ENCODE measurements around the gene ZBTB7C.
A peak's percentile ranks its signal among the peaks of the same experiment; 100 is the strongest.

The ZBTB7C gene

DNA sequence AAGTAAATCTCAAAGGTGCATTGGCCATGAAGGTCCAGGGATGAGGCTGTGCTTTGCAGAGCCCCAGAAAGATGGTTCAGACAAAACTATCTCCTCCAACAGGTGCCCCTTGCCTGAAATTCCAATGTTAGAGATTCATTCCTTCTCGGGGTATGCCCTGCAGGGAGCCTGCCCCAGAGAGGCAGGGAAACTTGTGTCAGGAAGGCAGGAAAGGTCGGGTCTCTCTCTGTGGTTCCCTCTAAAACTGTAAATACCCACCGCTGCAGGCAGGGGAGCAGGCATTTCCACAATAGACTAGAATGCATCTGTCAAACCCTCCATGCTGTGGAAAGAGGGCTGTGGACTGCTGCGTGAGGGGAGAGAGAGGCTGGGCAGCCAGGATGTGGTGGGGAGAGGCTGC is 271.0 kb downstream of the ZBTB7C start:
- H3K4me1 ChIP-seq (ENCODE audit: control insufficient read depth in 1 of 2, insufficient read depth in 2 of 2, low read length in 2 of 2), result peaks cover 41 to 62% of the 10 kb centered on the region in 2 donors
- H3K27ac ChIP-seq (ENCODE audit: low read depth, low read length), result peak overlapping the region; percentile 32
- peak overlapping the region; percentile 40 to 69 for H3K9ac ChIP-seq (ENCODE audit: low read depth in 1 of 2, low read length in 2 of 2)
- no peaks in the 10 kb centered on the region for H3K9me3 ChIP-seq (ENCODE audit: control insufficient read depth in 1 of 2, low read length in 2 of 2)
- H3K27me3 ChIP-seq (ENCODE audit: control insufficient read depth in 1 of 2, insufficient read depth in 2 of 2, low read length in 2 of 2), result peaks cover 6 to 12% of the 10 kb centered on the region in 2 donors
- H3K36me3 ChIP-seq (ENCODE audit: control insufficient read depth in 1 of 2, insufficient read depth in 2 of 2, low read length in 2 of 2), result no peaks in the 10 kb centered on the region
- no peak overlapping the region for H3K4me3 ChIP-seq (ENCODE audit: low read depth in 1 of 2, low read length in 2 of 2)

DNA sequence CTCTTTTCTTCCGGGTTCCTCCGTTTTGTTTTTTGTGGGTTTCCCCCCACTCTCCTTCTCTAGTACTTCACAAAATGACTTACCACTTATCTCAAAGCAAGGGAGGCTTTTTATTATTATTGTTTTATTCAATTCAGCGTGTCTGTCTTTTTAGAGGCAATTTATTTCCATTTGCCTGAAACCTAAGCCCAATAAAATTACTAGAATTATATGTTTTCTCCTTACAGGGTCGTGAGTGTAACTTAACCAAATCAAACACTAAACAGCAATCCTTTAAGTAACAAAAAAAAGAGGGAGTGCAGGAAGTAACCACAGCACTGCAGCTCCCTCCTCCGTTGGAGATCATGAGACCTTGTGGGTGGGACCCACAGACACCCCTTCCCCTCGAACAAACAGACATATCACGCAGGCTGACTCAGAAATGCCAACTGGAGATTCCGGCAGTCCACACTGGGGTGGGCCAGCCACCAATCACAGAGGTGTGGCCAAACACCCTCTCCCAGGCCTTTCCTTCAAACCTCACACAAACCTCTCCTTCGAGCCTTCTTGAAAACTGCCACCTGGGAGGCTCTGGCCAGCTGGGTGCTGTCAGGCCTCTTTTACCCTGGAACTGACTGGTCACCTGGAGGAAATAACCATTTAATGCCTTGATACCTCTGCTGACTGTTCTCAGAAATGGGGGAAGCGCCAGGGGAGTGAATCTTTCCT is 271.7 kb downstream of the ZBTB7C start:
- Histone ChIP-seq H3K9ac (ENCODE audit: low read depth in 1 of 2, low read length in 2 of 2) (peak overlapping the region; percentile 61 to 69), H3K27me3 (ENCODE audit: control insufficient read depth in 1 of 2, insufficient read depth in 2 of 2, low read length in 2 of 2) (peaks cover 6 to 12% of the 10 kb centered on the region in 2 donors), H3K4me3 (ENCODE audit: low read depth in 1 of 2, low read length in 2 of 2) (peak overlapping the region; percentile 65 to 67), H3K4me1 (ENCODE audit: control insufficient read depth in 1 of 2, insufficient read depth in 2 of 2, low read length in 2 of 2) (peaks cover 47 to 63% of the 10 kb centered on the region in 2 donors), H3K36me3 (ENCODE audit: control insufficient read depth in 1 of 2, insufficient read depth in 2 of 2, low read length in 2 of 2) (no peaks in the 10 kb centered on the region), H3K27ac (ENCODE audit: low read depth, low read length) (no peak overlapping the region), H3K9me3 (ENCODE audit: control insufficient read depth in 1 of 2, low read length in 2 of 2) (no peaks in the 10 kb centered on the region)

DNA sequence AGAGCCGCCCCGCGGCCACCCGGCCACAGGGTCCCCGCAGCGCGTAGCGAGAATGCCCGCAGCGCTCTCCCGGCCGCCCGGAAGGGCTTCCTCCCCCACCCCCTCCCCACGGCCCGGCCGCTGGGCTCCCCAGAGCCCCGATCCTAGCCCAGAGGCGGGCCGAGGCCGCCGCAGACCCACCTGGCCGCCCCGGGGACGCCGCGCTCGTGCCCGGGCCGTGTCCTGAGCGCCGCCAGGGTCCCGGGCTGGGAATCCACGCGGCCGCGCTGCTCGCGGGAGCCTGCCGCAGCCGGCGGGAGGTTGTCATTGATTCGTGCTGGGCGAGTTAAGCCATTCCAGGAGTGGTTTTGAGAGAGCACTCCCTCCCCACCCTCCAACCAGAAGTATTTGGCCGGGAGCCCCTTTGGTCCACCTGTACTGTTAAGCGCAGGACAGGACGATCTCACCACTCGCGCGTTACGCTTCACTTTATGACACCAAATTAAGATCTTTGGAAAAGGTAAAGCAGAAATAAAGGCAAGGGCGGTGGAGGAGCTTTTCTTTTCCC is 272.3 kb downstream of the ZBTB7C start:
- Histone ChIP-seq H3K27ac (ENCODE audit: low read depth, low read length) (no peak overlapping the region), H3K9ac (ENCODE audit: low read depth in 1 of 2, low read length in 2 of 2) (peak overlapping the region; percentile 61 to 69), H3K4me3 (ENCODE audit: low read depth in 1 of 2, low read length in 2 of 2) (peak overlapping the region; percentile 65 to 67), H3K27me3 (ENCODE audit: control insufficient read depth in 1 of 2, insufficient read depth in 2 of 2, low read length in 2 of 2) (peaks cover 6 to 12% of the 10 kb centered on the region in 2 donors), H3K9me3 (ENCODE audit: control insufficient read depth in 1 of 2, low read length in 2 of 2) (no peaks in the 10 kb centered on the region), H3K36me3 (ENCODE audit: control insufficient read depth in 1 of 2, insufficient read depth in 2 of 2, low read length in 2 of 2) (no peaks in the 10 kb centered on the region), H3K4me1 (ENCODE audit: control insufficient read depth in 1 of 2, insufficient read depth in 2 of 2, low read length in 2 of 2) (peaks cover 47 to 60% of the 10 kb centered on the region in 2 donors)

DNA sequence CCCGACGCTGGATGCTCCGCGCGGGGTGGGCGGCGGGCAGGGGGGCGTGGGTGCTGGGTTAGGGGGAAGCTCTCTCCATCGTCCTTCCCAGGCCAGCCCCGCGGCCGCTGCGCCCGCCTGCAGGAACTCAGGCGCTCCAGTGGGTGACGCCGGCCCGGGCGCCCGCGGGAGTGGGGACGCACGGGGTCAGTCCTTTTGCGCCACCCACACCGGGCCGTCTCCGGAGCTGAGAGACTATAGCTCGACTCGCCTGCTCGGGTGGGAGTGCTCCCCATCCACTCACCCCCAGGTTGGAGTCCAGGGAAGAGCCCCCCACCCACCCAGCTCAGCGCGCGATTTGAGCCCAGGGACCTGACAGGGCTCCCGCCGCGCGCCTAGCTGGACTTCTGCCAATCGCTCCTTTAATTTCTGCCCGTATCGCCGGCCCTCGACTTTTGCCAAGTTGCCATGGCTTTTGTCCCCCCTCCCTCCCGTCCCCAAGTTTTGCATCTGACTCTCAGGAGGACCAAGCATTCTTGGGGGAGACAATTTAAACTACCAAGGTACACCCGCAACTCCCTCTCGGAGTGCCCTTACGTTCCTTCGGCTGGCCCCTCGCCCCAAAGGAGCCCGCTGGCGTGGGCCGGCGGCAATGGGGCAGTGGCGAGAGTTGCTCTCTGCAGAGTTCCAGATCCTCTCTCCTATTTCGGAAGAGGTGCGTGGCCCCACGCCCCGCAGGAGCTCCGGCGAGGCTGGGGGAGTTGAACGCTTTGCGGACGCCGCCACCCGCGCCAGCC is 272.9 kb downstream of the ZBTB7C start:
- Histone ChIP-seq H3K4me3 (ENCODE audit: low read depth in 1 of 2, low read length in 2 of 2) (peak overlapping the region; percentile 65 to 67), H3K4me1 (ENCODE audit: control insufficient read depth in 1 of 2, insufficient read depth in 2 of 2, low read length in 2 of 2) (peaks cover 47 to 60% of the 10 kb centered on the region in 2 donors), H3K27ac (ENCODE audit: low read depth, low read length) (no peak overlapping the region), H3K27me3 (ENCODE audit: control insufficient read depth in 1 of 2, insufficient read depth in 2 of 2, low read length in 2 of 2) (peaks cover 6 to 12% of the 10 kb centered on the region in 2 donors), H3K36me3 (ENCODE audit: control insufficient read depth in 1 of 2, insufficient read depth in 2 of 2, low read length in 2 of 2) (no peaks in the 10 kb centered on the region), H3K9me3 (ENCODE audit: control insufficient read depth in 1 of 2, low read length in 2 of 2) (no peaks in the 10 kb centered on the region), H3K9ac (ENCODE audit: low read depth in 1 of 2, low read length in 2 of 2) (peak overlapping the region; percentile 61 to 69)

DNA sequence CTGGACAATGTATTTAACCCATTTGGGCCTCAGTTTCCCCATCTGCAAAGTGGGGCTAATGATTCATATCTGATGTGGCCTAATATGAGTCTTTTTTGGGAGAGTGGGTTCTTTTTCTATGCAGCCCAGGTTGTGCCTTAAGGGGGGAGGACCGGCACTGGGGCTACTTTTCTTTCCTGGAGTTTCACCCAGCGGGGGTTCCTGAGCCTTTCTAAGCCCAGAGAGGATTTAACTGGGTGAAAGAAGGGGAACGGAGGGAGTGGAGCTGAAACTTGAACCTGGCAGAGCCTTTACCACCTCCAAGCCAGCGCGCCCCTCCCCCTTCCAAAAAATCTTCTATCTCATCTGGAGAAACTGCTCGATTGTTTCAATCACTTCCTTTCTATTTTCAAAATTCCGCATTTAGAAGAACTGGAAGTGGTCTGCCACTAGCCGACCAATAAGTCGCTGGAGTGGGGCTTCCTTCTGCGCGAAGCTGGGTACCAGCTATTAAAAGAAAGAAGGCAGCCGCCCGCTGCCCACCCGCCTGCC is 273.7 kb downstream of the ZBTB7C start:
- Histone ChIP-seq H3K4me1 (ENCODE audit: control insufficient read depth in 1 of 2, insufficient read depth in 2 of 2, low read length in 2 of 2) (peaks cover 46 to 57% of the 10 kb centered on the region in 2 donors), H3K9me3 (ENCODE audit: control insufficient read depth in 1 of 2, low read length in 2 of 2) (no peaks in the 10 kb centered on the region), H3K27me3 (ENCODE audit: control insufficient read depth in 1 of 2, insufficient read depth in 2 of 2, low read length in 2 of 2) (peaks cover 6 to 12% of the 10 kb centered on the region in 2 donors), H3K36me3 (ENCODE audit: control insufficient read depth in 1 of 2, insufficient read depth in 2 of 2, low read length in 2 of 2) (no peaks in the 10 kb centered on the region), H3K27ac (ENCODE audit: low read depth, low read length) (no peak overlapping the region), H3K9ac (ENCODE audit: low read depth in 1 of 2, low read length in 2 of 2) (peak overlapping the region; percentile 7 to 69), H3K4me3 (ENCODE audit: low read depth in 1 of 2, low read length in 2 of 2) (peak overlapping the region; percentile 65 to 67)

DNA sequence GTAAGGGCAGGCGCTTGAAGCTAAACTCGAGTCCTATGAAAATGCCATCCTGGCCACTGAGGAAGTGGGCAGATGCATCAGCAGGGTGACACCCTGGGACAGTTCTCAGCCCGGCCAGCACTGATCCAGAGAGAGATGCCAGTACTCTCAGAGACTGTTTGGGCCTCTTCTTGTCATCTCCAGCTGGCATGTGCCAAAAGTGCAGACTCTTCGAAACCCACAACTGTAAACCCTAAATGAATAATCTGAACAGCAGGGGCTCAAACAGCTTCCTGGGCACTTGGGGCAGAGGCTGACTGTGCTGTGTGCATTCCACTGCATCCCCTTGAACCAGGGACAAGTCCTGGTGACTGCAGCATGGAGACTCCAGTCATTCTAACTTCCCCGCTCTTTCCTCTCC is 274.6 kb downstream of the ZBTB7C start:
- H3K9ac ChIP-seq (ENCODE audit: low read depth in 1 of 2, low read length in 2 of 2), result no peak overlapping the region
- no peak overlapping the region for H3K27ac ChIP-seq (ENCODE audit: low read depth, low read length)

DNA sequence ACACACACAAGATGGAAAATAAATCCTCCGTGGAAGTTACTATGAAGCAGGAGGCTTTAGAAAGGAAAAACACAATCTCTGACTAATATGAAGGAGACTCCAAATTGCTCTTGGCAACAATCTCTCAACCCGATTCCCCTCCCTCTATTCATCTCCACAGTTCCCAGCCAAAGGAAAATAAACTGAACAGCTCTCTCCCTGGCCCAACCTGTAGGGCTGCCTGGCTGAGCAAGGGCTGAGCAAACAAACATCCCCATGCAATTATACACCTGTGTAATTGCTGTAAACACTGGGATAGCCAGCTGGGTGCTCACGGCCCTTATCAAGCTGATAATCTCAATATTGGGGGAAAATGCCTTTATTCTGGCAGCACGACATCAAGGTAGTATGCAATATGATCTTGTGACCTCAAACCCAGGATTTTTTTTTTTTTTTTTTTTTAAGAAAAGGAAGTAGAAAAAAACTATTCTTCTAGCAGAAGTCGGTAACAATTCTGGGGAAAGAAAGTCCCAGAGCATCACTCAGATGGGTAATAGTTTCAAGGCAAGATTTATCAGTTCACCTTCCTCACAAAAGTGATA is 275.4 kb downstream of the ZBTB7C start:
- no peak overlapping the region for H3K4me3 ChIP-seq (ENCODE audit: low read depth in 1 of 2, low read length in 2 of 2)

More for the DNA sequence above, 274.6 kb downstream of the ZBTB7C start:
- Histone ChIP-seq H3K27me3 (ENCODE audit: control insufficient read depth in 1 of 2, insufficient read depth in 2 of 2, low read length in 2 of 2) (peaks cover 6 to 12% of the 10 kb centered on the region in 2 donors), H3K4me1 (ENCODE audit: control insufficient read depth in 1 of 2, insufficient read depth in 2 of 2, low read length in 2 of 2) (peaks cover 37 to 48% of the 10 kb centered on the region in 2 donors), H3K9me3 (ENCODE audit: control insufficient read depth in 1 of 2, low read length in 2 of 2) (no peaks in the 10 kb centered on the region), H3K36me3 (ENCODE audit: control insufficient read depth in 1 of 2, insufficient read depth in 2 of 2, low read length in 2 of 2) (no peaks in the 10 kb centered on the region), H3K4me3 (ENCODE audit: low read depth in 1 of 2, low read length in 2 of 2) (no peak overlapping the region)

DNA sequence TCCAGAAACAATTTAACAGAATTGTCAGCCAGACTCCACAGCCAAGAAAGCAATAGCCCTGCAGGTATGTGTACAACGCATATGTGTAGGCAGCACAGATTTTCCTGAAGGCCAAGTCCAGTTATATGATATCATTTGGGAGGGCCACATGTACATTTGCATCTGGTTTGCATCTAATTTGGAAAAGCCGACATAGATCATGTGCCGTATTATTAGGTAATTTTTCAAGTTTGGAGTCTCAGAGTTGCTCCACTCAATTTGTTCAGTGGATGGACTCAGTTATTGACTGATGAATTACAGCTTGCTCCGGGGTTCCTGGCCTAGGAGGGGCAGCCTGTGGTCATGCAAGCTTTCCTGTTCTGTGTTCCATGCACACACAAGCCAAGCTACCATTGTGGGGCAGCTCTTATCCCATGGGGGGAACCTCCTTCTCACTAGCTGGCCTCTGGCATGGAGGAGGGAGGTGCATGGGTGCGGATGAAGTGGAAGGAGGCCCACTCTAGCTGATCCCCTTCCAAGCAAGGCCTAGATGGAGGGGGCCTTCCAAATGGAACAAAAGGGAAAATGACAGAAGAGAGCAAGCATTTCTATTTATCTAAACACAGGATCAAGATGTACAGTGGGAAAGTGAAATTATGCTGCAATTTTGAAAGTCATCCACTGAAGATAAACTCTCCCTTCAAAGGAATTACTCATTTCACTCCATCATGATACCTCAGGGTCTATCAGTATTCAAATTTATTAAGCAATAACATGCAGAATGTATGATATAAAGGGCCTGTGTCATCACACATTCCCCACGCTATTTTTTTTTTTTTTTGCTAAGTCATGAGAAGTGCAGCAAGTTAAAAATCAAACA is 276.2 kb downstream of the ZBTB7C start:
- Histone ChIP-seq H3K27me3 (ENCODE audit: control insufficient read depth in 1 of 2, insufficient read depth in 2 of 2, low read length in 2 of 2) (peaks cover 6 to 11% of the 10 kb centered on the region in 2 donors), H3K4me1 (ENCODE audit: control insufficient read depth in 1 of 2, insufficient read depth in 2 of 2, low read length in 2 of 2) (peaks cover 21 to 32% of the 10 kb centered on the region in 2 donors), H3K4me3 (ENCODE audit: low read depth in 1 of 2, low read length in 2 of 2) (no peak overlapping the region), H3K36me3 (ENCODE audit: control insufficient read depth in 1 of 2, insufficient read depth in 2 of 2, low read length in 2 of 2) (no peaks in the 10 kb centered on the region), H3K9me3 (ENCODE audit: control insufficient read depth in 1 of 2, low read length in 2 of 2) (no peaks in the 10 kb centered on the region), H3K9ac (ENCODE audit: low read depth in 1 of 2, low read length in 2 of 2) (no peak overlapping the region), H3K27ac (ENCODE audit: low read depth, low read length) (no peak overlapping the region)

More for the DNA sequence above, 275.4 kb downstream of the ZBTB7C start:
- Histone ChIP-seq H3K9ac (ENCODE audit: low read depth in 1 of 2, low read length in 2 of 2) (no peak overlapping the region), H3K36me3 (ENCODE audit: control insufficient read depth in 1 of 2, insufficient read depth in 2 of 2, low read length in 2 of 2) (no peaks in the 10 kb centered on the region), H3K27me3 (ENCODE audit: control insufficient read depth in 1 of 2, insufficient read depth in 2 of 2, low read length in 2 of 2) (peaks cover 6 to 12% of the 10 kb centered on the region in 2 donors), H3K4me1 (ENCODE audit: control insufficient read depth in 1 of 2, insufficient read depth in 2 of 2, low read length in 2 of 2) (peaks cover 29 to 40% of the 10 kb centered on the region in 2 donors), H3K27ac (ENCODE audit: low read depth, low read length) (no peak overlapping the region), H3K9me3 (ENCODE audit: control insufficient read depth in 1 of 2, low read length in 2 of 2) (no peaks in the 10 kb centered on the region)

DNA sequence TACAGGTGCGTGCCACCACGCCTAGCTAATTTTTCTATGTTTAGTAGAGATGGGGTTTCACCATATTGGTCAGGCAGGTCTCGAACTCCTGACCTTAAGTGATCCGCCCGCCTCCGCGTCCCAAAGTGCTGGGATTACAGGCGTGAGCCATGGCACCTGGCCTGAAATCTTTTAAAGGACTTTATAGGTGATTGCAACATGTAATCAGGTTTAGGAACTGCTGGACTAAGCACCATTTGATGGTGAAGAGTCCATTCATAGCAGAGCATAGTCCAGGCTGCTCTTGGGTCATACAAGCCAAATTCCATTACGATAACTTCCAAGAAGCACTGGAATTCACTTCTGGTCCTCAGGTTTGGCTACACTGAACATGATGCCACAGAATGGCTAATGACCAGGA is 278.1 kb downstream of the ZBTB7C start:
- Histone ChIP-seq H3K9ac (ENCODE audit: low read depth in 1 of 2, low read length in 2 of 2) (no peak overlapping the region), H3K27ac (ENCODE audit: low read depth, low read length) (no peak overlapping the region), H3K27me3 (ENCODE audit: control insufficient read depth in 1 of 2, insufficient read depth in 2 of 2, low read length in 2 of 2) (peaks cover 3 to 5% of the 10 kb centered on the region in 2 donors), H3K36me3 (ENCODE audit: control insufficient read depth in 1 of 2, insufficient read depth in 2 of 2, low read length in 2 of 2) (peaks cover 0 to 3% of the 10 kb centered on the region in 2 donors), H3K4me1 (ENCODE audit: control insufficient read depth in 1 of 2, insufficient read depth in 2 of 2, low read length in 2 of 2) (peaks cover 11 to 23% of the 10 kb centered on the region in 2 donors), H3K9me3 (ENCODE audit: control insufficient read depth in 1 of 2, low read length in 2 of 2) (no peaks in the 10 kb centered on the region), H3K4me3 (ENCODE audit: low read depth in 1 of 2, low read length in 2 of 2) (no peak overlapping the region)

Data from duodenal mucosa (tissue), 2 donors.